GM08714 (cell line): Measurements from ENCODE around the gene SPNS1.
"Not testable (repeated sequence)": the region's sequence is repeated elsewhere in the genome, so short reads cannot be mapped to it uniquely, and the experiment has no call there.

ENCODE experiments used
- H3K4me3 ChIP-seq: fragments of 200-500 bp; sonication (Bioruptor generic); 2 replicates; pipeline ENCODE4 v1.5.1; 2014; ENCODE audit warnings: mild to moderate bottlenecking, low read length, inconsistent platforms
- ZNF274 ChIP-seq: IDR thresholded peaks from 2 replicates; pipeline ENCODE4 v1.6.1; 2012; ENCODE audit warnings: mild to moderate bottlenecking, low read depth, low read length

SPNS1 gene

DNA sequence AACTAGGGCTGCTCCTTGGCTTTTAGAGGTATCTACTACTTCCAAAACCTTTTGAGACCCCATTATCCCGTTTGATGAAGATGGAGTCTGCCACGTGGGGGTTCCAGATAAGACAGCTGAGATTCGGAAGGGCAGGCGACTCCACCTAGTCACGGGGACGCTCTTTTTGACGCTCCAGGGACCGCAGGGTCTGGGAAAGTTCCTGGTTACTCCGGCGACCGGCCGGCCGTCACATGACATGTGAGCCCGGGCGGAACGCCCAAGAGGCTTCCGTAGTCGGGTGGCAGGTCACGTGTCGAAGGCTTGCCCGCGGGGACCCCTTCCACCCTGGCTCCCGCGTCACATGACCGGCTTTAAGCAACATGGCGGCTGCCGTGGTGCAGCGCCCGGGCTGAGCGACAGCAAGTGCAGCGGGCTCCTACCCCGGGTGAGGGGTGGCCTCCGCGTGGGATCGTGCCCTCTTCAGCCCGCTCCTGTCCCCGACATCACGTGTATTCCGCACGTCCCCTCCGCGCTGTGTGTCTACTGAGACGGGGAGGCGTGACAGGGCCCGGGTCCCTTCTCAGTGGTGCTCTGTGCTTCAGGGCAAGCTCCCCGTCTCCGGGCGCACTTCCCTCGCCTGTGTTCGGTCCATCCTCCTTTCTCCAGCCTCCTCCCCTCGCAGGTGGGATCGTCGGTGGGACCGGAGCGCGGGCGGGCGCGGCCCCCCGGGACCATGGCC is at the start of gene SPNS1:
Gene SPNS1 (plus strand): TSS at position 342 of the 721 bp plus-strand sequence. CDS start 374 bp downstream, at position 716.
- peak within 1 kb of the TSS; percentile 80 for H3K4me3 ChIP-seq
- TF ChIP-seq ZNF274 = no peak

- H3K4me3 ChIP-seq = peak overlapping the region; percentile 91
- no peak for TF ChIP-seq ZNF274
These were observed 49.0 kb upstream of the SPNS1 start for GRCh38 chr16:28925386-28926228.

DNA sequence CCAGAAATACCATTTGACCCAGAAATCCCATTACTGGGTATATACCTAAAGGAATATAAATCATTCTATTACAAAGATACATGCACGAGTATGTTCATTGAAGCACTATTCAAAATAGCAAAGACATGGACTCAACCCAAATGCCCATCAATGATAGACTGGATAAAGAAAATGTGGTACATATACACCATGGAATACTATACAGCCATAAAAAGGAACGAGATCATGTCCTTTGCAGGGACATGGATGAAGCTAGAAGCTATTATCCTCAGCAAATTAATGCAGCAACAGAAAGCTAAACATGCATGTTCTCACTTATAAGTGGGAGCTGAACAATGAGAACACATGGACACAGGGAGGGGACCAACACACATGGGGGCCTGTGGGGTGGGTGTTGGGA is 48.3 kb upstream of the SPNS1 start:
- not testable (repeated sequence) for H3K4me3 ChIP-seq

GRCh38 chr16:28927815-28928214 is 46.8 kb upstream of the SPNS1 start:
- no peak overlapping the region for H3K4me3 ChIP-seq
- TF ChIP-seq ZNF274 = no peak

GRCh38 chr16:28930203-28930602 is 44.4 kb upstream of the SPNS1 start:
- TF ChIP-seq ZNF274 = no peak
- H3K4me3 ChIP-seq = no peak overlapping the region

DNA sequence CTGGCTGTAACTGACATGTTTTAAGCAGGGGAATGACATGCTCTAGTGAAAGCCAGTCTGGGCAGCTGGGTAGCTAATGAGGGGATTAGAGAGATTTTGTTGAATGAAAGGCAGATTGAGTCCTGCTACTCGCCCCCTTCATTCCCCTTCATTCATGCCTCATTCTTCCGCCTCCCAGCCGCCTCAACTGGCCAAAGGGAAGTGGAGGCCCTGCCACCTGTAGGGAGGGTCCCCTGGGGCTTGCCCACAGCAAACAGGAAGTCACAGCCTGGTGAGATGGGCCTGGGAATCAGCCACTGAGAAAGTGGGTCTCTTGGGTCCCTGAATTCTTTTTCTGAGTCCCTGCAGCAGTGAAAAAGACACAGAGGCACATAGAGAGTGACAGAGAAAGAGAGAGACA is 43.9 kb upstream of the SPNS1 start:
- no peak for TF ChIP-seq ZNF274
- H3K4me3 ChIP-seq = no peak overlapping the region; the same call in 1 of the 2 replicates

DNA sequence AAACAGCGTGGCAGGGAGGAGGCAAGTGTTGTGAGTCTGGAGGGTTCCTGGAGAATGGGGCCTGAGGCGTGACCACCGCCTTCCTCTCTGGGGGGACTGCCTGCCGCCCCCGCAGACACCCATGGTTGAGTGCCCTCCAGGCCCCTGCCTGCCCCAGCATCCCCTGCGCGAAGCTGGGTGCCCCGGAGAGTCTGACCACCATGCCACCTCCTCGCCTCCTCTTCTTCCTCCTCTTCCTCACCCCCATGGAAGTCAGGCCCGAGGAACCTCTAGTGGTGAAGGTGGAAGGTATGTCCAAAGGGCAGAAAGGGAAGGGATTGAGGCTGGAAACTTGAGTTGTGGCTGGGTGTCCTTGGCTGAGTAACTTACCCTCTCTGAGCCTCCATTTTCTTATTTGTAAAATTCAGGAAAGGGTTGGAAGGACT is 42.8 kb upstream of the SPNS1 start, which contains the start of gene CD19:
Gene CD19 (plus strand): TSS at position 171 of the 425 bp plus-strand sequence. CDS start 30 bp downstream, at position 201.
- no peak for TF ChIP-seq ZNF274
- H3K4me3 ChIP-seq = peak within 1 kb of the TSS; percentile 68; the same call in 1 of the 2 replicates

- H3K4me3 ChIP-seq = peak overlapping the region; percentile 68; the same call in 1 of the 2 replicates
- TF ChIP-seq ZNF274 = no peak
These were observed 42.0 kb upstream of the SPNS1 start for GRCh38 chr16:28932339-28933141.

DNA sequence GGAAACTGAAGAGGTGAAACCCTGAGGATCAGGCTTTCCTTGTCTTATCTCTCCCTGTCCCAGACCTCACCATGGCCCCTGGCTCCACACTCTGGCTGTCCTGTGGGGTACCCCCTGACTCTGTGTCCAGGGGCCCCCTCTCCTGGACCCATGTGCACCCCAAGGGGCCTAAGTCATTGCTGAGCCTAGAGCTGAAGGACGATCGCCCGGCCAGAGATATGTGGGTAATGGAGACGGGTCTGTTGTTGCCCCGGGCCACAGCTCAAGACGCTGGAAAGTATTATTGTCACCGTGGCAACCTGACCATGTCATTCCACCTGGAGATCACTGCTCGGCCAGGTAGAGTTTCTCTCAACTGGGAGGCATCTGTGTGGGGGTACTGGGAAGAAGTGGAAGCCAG is 41.4 kb upstream of the SPNS1 start:
- TF ChIP-seq ZNF274 = no peak
- peak overlapping the region; percentile 68; the same call in 1 of the 2 replicates for H3K4me3 ChIP-seq

DNA sequence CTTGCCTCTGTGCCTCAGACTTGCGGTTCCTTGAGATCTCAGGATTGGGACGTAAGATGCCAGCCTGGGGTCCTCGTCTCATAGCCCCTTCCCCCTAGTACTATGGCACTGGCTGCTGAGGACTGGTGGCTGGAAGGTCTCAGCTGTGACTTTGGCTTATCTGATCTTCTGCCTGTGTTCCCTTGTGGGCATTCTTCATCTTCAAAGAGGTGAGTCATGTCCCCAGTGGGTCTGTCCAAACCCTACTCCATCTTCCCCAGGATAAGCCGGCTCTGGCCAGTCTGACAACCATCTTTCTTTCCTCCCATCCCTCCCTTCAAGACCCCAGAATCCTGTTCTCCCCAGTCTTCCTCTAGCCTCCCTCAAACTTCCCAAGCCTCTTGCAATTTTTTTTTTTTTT is 39.2 kb upstream of the SPNS1 start:
- no peak overlapping the region; the same call in 1 of the 2 replicates for H3K4me3 ChIP-seq
- no peak for TF ChIP-seq ZNF274

- H3K4me3 ChIP-seq = peak overlapping the region; percentile 40; the same call in 1 of the 2 replicates
- TF ChIP-seq ZNF274 = no peak
These were observed 38.4 kb upstream of the SPNS1 start for GRCh38 chr16:28935924-28936783.

GRCh38 chr16:28936784-28937155 is 37.8 kb upstream of the SPNS1 start:
- no peak overlapping the region for H3K4me3 ChIP-seq
- no peak for TF ChIP-seq ZNF274

DNA sequence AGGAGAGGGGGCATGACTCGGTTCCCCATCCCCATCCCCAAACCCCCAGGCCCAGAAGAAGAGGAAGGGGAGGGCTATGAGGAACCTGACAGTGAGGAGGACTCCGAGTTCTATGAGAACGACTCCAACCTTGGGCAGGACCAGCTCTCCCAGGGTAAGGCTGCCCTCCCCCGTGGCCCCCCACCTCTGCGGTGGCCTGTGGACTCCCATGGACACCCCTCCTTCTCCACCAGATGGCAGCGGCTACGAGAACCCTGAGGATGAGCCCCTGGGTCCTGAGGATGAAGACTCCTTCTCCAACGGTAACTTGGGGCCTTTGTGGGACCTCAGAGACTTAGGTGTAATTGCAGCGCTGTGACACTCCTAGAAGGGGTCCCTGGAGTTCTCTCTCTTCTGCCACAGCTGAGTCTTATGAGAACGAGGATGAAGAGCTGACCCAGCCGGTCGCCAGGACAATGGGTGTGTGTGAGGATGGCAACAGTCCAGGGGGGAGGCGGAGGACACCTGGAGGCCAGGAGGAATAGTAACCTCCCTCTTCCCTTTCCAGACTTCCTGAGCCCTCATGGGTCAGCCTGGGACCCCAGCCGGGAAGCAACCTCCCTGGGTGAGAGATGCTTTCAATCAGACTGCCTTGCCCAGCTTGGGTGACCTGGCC is 37.2 kb upstream of the SPNS1 start:
- TF ChIP-seq ZNF274 = no peak
- H3K4me3 ChIP-seq = no peak overlapping the region
